GM21526 (cell line): ENCODE data around the gene CYB5R4.
"Not testable (repeated sequence)": the region's sequence is repeated elsewhere in the genome, so short reads cannot be mapped to it uniquely, and the experiment has no call there.

ENCODE experiments used
- ATAC-seq: cut with Tn5 transposase; IDR thresholded peaks from one replicate; pipeline ENCODE4 v1.9.1; 2021; ENCODE audit warnings: moderate library complexity; ENCODE audit not compliant: unreplicated experiment, low FRiP score

The CYB5R4 gene

DNA sequence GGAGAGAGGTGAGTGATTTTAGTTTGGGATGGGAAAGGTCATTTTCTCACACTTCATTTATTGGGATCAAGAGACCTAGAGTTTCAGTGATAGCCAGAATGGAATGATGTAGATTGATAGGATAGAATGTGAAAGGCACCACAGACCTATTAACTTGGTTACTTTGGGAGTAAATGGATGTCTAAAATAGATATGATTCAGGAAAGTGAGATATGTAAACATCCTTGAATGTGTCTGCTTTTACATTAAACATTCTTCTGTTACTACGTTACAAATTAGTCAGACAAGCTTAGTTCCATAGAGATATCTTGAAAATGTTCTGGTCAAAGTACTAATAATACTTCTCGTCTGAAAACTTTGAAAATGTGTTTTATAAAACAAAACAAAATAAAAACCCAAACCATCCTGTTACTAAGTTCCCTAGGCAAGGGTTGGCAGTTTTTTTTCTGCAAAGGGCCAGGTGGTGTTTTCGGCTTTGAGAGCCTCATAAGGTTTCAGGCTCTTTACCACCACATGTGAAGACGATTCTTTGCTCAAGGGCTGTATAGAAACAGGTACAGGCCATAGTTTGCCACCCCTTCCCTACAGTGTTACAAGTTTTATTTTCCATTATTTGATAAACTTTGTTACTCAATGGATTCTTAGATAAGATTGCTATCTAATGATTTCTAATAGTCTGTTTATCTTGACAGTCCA is 3.4 kb downstream of the CYB5R4 start:
- ATAC-seq, result no peak

DNA sequence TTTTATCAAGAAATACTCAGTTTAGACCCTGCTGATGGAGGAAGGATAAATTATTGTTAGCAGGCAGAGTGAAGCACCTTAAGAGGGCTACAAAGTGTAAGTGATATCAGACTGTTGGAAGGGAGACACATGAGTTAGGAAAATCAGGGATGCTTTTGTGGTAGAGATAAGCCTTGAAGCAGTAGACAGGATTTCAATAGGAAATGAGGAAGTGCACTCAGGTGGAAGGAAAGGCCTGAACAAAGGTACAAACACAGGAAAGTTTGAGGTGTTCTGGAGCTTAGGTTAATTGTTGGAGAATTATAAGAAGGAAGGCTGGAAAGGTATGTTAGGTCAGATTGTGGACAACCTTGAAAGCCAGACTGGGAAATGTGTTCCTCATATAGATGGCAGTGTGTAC is 7.6 kb downstream of the CYB5R4 start:
- no peak for ATAC-seq

DNA sequence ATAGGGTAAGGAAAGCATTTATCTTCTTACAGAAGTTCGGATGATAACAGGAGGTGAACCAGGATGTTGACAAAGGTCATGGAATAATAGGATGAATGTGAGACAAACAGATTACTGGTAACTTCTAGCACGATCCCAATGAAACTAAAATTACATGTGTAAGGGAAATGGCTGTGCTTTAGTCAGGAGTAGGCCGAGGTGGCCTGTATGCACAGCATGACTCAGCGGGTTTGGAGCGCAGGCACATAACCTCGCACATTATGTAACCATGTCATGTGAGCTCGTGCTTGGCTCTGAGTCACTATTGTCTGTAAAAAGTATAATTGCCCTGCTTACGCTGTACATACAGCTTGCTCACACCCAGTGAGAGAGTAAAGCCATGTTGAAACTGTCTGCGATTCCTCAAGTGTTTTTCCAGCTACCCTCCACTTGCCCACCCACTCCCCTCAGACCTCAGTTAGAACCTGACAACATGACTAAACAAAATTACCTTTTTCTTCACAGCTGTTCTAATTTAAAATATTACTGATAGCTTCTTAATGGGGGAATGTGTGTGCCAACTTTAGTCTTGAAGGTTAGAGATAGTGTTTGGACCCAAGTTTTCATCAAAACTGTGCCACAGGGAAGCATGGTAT is 8.2 kb downstream of the CYB5R4 start:
- ATAC-seq, result no peak

- ATAC-seq, result no peak
Observed at GRCh38 chr6:83868639-83869038, 9.2 kb downstream of the CYB5R4 start.

DNA sequence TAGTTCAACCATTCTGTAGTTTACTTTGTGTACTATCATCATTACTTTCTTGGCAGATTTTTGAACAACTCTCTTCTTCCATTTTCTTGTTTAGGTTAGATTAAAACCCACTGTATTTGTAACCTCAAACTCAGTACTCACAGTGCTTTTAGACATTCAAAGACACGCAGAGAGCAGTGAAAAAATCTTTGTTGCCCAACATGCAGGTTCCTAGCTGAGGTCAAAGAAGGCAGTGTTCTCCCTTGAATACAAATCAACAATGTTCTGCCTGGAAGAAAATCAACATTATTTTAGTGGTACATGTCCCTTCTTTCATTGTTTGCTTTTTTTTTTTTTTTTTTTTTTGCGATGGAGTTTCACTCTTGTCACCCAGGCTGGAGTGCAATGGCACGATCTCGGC is 11.2 kb downstream of the CYB5R4 start:
- ATAC-seq, result no peak

DNA sequence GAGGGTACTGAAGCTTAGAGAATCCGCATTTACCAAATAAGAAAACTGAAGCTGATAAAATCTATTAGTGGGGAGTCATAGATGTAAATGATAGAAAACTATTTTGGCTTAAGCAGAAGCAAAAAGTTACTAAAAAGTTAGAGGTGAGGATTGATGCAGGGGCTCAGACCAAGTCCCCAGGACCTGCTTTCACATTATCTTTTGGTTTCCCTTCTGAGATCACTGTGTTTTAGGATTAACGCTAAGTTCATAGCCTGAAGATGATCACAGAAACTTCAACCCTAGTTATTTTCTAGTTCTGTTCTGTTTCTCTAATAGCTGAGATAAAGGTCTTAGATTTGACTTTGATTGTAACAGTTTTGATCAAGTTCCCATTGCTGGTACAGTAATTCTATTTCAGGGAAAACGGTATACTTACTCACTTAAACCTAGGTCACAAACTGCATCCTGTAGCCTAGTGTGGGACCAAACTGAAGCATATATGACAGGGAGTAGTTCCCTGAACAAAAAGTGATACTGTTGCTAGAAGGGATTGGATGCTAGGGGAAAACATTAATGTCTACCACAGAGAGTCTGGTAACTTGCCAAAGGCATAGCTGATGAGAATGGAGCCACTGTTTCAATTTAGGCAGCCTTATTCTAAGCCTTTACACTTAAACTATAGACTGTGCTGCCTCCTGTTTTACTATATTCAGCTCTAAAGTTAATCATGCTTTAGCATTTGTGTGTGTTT is 13.1 kb downstream of the CYB5R4 start:
- no peak for ATAC-seq

GRCh38 chr6:83873869-83874268 is 14.4 kb downstream of the CYB5R4 start:
- ATAC-seq, result no peak

DNA sequence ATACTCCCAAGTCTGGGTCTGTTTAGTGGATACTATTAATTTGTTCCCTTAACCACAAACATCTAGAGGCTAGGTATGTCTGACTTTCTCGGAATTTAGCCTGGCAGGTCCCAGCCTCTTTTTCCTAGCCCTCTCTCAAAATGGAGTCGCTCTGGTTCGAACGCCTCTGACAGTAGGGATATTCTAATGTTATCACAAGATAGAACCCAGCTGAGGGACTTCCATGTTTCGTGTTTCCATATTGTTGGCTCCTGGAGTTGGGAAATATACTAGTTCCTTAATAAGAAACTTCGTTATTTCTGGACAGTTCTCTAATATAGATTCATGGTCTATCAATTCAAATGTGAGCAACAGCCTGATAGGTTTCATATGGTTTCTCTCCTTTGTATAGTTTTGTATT is 16.4 kb downstream of the CYB5R4 start:
- no peak for ATAC-seq

- no peak for ATAC-seq
Observed at GRCh38 chr6:83878902-83879644, 19.6 kb downstream of the CYB5R4 start.

GRCh38 chr6:83879746-83880145 is 20.3 kb downstream of the CYB5R4 start:
- no peak for ATAC-seq

GRCh38 chr6:83883240-83883639 is 23.8 kb downstream of the CYB5R4 start:
- no peak for ATAC-seq

GRCh38 chr6:83884523-83884922 is 25.0 kb downstream of the CYB5R4 start:
- ATAC-seq, result peak; percentile 84

DNA sequence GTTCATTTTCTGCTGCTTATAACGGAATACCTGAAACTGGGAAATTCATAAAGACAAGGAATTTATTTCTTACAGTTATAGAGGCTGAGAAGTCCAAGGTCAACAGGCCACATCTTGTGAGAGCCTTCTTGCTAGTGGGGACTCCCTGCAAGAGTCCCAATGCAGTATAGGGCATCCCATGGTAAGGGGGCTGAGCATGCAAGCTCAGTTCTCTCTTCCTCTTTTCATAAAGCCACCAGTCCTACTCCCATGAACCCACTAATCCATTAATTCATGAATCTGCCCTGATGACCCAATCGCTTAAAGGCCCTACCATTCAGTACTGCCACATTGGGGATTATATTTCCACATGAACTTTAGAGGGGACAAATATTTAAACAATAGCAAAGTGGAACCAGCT is 26.5 kb downstream of the CYB5R4 start:
- ATAC-seq, result no peak

DNA sequence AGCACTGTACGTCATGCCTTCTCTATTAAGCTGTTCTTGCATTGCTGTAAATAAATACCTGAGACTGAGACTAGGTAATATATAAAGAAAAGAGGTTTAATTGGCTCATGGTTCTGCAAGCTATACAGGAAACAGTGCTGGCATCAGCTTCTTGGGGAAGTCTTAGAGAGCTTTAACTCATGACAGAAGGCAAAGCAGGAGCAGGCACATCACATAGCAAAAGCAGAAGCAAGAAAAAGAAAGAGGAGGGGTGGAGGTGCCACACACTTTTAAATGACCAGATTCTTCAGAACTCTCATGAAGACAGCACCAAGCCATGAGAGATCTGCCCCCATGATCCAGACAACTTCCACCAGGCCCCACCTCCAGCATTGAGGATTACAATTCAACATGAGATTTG is 30.1 kb downstream of the CYB5R4 start:
- no peak for ATAC-seq

DNA sequence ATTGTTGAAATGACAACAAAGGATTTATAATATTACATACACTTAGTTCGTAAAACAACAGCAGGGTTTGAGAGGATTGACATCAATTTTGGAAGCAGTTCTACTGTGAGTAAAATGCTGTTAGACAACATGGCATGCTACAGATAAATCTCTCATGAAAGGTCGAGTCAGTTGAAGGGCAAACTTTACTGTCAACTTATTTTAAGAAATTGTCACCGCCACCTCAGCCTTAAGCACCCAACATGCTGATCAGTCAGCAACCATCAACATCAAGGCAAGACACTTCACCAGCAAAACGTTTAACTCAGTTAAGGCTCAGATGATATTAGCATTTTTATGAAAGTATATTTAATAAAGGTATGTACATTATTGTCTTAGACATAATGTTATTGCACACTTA is 31.0 kb downstream of the CYB5R4 start:
- ATAC-seq, result no peak

- no peak for ATAC-seq
Observed at GRCh38 chr6:83891586-83891985, 32.1 kb downstream of the CYB5R4 start.

DNA sequence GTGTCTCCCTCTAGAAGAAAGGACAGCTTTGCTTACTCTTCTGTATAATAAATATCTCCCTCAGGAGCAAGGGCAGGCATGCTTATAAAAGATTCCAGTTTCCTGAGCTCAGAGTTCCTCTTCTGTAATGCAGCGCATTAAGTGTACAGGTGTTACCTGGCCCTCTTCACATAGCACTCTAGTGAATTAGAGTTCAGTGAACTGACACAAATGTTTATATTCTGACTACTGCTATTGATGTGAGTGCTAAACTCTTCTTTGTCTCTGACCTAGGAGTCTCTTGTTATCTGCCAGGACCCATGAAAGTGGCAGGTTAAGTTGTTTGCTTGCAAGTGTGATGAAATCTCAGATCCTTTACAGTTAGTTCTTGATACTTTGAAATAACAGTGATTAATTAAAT is 33.5 kb downstream of the CYB5R4 start:
- no peak for ATAC-seq

DNA sequence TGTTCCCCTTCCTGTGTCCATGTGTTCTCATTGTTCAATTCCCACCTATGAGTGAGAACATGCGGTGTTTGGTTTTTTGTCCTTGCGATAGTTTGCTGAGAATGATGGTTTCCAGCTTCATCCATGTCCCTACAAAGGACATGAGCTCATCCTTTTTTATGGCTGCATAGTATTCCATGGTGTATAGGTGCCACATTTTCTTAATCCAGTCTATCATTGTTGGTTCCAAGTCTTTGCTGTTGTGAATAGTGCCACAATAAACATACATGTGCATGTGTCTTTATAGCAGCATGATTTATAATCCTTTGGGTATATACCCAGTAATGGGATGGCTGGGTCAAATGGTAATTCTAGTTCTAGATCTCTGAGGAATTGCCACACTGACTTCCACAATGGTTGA is 37.6 kb downstream of the CYB5R4 start:
- not testable (repeated sequence) for ATAC-seq

- ATAC-seq, result no peak
Observed at GRCh38 chr6:83901624-83902023, 42.1 kb downstream of the CYB5R4 start.

- ATAC-seq, result no peak
Observed at GRCh38 chr6:83904395-83904794, 44.9 kb downstream of the CYB5R4 start.

DNA sequence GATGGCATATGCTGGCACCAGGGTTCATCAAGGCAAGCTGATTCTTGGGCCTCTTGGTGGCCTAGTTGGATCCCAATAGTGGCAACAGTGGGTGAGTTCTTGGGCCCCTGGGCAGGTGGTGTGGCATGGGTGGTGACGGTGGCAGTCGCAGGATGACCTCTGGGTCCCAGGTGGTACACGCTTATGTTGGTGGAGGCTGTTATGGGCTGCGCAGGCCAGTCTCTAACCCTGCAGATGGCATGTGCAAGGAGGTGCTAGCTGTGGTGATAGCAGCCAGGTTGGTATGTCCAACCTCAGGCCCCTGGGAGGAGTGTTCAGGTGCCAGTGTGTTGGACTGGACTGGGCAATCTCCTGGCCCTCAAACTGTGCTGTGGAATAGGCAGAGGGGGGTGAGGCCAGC is 46.2 kb downstream of the CYB5R4 start:
- no peak for ATAC-seq
